NCI-H1417 (cell line): ENCODE results near the gene EPHA4.
A peak's percentile ranks its signal among the peaks of the same experiment; 100 is the strongest.

ENCODE experiments used
- DNase-seq, 3 experiments: peaks; one replicate each; lab custom pipeline; 2025; lab: John Stamatoyannopoulos, UW

EPHA4 gene

DNA sequence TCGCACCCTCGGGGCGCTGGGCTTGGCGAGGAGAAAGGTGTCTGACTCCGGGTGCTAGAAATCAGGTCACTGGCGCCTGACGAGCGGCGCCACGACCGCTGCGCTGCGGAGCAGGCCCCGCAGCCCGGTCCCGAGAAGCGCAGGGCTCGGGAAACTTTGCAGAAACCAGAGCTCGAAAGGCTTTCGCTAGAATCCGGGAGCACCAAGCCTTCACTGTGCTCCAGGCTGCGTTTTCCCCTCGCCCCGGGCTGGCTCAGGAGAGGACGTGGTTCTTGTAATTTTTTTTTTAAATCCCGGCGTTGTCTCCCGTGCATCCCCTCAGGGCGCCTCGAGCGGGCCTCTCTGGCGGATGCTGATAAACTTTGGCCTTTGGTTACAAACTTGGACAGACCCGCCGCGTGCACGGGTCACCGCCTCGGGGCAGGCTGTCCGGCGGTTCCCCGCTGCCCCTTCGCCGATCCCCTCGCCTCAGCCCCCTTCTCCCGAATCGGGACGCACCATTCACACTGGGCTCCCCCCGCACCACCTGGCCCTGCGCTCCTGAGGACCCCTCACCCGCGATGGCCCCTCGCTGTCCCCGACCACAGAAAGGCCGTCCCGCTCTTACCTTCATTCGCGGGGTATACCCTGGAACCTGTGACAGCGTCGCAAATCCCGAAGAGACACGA, 419 bp downstream of the EPHA4 start:
- DNase-seq = peak in 2 of 3 experiments; percentile 51 to 67

DNA sequence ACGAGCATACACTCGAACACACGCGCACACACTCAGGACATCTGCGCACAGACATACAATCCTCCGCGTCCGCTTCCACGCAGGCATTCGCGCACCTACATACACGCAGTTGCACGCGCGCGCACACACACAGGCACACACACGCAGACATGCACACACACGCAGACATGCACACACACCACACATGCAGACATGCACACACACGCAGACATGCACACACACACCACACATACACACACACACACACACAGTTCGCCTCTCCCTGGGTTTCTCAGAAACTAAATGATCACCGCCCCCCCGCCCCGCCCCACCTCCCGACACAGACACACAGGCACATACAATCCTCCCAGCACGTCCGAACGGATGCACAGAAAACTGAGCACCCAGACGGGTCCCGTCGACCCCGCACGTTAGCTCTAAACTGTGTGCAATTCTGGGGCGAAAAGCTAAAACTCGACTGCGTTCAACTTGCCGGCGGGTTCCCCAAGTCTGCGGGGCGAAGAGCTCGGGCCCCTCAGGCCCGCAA, 1.0 kb downstream of the EPHA4 start:
- DNase-seq = peak in 1 of 3 experiments; percentile 67

DNA sequence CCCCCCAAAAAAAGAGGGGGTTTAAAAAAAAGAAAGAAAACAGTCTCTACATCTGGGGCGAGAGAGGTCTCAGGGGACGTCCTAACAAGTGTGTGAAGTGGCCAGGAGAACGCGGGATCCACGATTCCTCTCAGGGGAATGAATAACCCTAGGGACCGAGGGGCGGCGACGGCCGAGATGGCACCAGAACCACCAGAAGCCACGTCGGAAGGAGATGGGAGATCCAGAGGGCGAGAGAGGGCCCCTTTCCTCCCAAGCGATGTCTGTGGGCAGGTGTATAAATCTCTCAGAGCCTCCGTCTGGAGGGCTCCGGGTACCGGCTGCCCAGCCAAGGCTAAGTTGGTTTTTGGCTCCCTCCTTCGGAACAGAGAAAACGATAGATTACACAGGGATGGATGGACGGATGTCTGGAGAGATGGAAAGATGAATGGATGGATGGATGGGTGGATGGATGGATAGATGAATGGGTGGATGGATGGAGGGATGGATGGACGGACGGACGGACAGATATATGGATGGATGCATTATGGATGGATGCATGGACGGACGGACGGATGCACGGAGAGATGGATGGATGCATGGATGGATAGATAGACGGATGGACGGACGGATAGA, 1.7 kb downstream of the EPHA4 start:
- DNase-seq = peak; percentile 13 to 63 (median 42)

DNA sequence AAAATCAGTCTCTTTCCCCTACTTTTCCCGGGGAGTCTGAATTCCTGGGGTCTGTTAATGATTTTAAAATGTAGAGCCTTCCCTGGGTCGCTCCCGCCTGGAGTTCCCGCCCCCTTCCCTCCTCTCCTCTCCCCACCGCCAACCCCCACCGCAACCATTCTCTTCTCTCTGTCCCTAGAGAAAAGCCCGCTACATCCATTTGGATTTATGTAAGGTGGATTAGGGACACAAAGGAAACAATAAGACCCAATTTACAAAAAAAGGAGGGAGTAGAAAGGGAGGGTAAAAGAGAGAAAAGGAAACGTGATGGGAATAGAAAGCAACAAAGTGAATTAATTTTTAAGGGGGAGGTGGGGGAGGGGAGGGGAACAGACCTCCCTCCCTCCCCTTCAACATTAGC, 2.2 kb downstream of the EPHA4 start:
- peak in 1 of 3 experiments; percentile 43 for DNase-seq

DNA sequence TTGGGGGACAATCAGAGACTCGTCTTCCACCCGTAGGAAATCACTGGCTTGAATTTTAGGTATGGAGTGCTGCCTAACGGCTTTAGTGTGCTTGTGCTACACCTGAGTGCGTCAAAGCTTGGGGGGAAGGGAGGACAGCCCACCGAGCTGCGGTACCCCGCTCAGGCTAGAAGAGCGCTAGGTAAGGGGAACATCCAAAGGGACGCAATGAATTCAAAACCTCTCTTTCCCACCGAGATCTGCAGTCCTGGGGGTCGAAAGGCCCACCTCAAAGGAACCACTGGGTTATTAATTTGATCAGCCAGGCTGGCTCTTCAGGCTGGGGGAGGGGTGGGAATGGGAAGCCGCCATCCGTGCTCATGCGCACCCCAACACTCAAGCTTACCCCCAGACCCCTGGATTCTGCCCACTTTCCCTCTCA, 2.7 kb downstream of the EPHA4 start:
- no peak for DNase-seq

DNA sequence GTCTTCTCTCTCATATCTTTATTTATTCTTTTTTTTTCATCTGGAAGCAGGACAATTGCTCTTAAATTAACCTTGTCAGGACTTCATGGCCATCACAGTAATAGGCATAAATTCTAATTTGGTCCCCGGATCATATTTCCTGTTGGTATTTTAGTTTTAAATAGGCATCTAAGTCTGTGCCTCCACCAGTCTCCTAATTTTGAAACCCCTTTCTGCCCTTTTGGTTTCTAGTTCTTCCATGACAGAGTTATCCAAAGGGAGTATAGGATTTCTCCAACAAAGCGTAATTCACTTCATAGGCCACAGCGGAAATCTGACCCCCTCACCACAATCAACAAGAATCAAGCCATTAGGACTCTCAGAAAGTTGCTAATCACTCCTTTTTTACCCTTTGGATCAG, 3.8 kb downstream of the EPHA4 start:
- DNase-seq = no peak

DNA sequence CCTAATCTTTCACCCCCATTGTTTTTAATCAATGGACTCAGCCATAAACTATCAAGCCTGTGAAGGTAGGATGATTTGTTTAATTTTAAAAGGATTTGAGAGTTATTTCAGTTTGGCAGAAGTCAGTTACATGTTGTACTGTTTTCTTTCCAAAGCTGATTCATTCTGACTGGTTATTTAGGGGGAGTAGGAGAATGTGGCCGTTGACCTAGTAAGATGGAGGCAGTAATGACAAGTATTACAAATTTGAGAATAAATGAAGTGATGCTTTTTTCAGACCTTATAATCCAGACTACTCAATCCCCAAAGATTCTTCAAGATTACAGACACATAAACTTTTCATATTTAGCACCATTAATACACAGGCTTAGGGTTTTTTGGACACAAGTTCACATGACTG, 4.3 kb downstream of the EPHA4 start:
- DNase-seq = no peak

DNA sequence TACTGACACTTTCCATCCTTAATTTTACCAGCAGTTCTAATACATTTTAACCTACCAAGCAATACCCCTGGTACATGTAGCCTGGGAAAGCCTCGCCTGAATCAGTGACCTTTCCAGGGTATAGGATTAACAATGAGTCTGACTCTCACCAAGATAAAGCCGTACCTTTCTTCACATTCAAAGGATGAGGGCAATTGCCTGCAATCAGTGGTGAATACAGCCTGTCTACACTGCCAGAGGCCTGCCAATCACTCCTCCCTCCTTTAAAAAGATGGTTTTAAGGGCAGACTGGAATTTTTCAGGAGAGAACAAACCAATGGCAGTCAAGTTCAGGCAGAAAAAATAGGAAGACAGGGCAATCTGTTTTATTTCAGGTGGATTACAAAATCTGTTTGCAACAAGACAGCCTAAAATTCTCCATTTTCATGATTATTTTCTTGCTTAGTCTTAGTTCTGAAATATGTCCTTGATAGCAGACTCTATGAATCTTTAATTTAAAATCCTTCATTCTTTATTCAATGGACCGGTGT, 4.8 kb downstream of the EPHA4 start:
- DNase-seq = no peak

DNA sequence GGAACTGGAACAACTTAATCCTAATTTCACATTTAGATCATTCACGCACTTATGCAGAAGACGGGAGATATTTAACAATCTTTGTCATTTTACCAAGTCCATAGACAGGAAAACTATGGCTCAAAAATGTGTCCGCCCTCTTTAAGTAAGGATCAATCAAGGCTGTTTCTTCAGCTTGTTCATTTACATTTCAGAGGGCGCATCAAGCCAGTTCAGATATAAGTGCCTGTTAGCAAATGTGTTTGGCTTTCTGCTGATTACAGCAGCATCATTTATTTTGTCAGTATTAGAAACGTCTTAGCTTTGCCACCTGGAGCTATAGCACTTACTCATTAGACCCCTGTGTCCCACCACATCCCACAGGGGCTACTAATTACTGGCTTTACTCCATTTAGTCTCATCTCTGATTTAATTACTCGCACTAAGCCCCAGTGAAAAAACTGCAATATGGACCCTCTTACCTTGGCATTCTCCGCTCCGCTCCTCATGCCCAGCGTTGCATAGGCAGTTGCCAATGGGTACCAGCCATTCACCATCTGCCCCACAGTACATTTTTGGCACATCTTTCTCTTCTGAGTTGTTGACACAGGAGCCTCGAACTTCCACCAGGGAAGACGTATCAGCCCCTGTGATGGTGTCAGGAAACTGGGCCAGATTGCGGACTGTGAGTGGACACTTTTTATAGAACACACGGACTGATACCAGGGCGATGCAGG, 8.7 kb downstream of the EPHA4 start:
- DNase-seq = peak in 1 of 3 experiments; percentile 11

DNA sequence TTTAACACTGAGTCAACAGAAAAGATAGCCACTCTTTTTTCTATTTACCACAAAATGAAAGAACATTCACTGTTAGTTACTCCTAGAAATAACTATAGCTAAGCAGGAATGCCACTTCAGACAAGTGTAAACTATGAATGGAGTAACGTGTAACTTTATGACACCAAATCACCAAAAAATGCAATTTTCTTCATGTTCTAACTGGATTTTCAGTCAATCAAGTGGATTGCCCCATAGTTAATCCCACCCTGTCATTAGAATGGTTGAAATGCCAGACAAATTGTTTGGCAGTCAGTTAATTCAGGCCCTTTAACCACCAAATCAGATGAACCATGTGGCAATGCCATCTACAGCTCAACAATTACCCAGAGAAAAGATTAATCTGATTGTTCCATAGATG, 9.9 kb downstream of the EPHA4 start:
- no peak for DNase-seq

DNA sequence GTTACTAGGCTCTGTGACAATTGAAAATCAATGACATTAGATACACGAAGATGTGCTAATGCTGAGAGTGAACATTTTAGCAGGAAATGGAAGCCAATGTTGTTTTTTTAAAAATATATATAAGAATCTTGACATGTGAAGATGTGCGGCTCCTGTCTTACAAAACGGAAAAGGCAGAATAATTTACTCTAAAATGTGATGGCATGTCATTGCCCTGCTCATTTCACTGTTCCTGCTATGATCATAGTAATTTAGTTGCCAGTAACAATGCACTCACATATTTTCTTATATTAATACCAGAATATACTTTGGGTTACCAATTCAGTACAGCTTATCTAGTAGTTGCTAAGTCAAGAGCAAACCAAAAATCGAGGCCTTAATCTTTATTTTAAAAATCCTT, 10.3 kb downstream of the EPHA4 start:
- DNase-seq = no peak

DNA sequence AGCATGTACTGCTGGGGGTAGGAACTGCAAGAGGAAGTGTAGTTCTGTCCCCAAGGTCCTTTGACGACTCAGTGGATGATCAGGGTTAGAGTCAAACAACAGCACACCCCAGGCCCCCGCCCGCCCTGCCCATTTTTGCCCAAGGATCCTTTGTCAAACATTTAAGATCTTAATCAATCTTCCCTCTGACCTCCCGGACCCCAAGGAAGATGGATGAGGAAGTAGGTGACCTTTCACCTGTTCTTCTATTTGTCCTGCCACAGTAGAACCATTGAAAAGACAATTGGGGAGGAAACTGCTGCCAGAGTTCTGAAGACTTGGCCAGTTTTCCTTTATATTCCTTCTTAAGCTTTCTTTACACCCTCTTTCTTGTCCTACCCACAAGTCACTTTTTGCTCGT, 12.1 kb downstream of the EPHA4 start:
- no peak for DNase-seq

DNA sequence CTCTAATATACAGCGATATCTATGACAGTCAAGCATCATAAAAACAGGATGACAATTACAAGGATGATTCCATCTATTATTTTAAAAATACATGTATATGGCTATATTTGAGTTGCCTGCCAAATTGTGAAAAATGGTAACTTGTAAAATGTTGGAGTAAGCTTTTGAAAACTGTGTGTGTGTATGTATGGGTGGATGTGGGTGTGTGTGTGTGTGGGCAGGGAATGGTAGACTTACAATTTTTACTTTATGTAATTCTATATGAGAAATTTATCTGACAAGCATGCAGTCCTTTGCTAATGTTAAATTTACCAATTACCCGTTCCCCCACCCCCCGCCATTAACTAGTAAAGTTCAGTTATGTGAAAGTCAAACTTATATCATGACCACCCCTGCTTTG, 14.0 kb downstream of the EPHA4 start:
- no peak for DNase-seq

DNA sequence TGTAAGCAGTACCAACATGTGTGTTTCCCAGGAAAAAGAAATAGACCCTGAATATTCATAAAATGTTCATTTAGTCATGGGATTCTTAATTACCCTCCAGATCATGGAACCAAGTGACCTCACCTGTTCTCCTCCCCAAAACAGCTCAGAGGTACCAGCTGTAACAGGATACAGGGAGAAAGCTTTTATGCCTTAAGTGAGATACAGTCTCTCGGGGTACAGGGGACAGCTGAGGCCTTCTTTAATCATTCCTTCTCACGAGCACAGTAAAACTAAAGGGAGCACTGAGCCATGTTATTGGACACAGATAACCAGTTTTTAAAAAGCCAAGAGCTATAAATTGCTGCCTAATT, 16.6 kb downstream of the EPHA4 start:
- DNase-seq = no peak

DNA sequence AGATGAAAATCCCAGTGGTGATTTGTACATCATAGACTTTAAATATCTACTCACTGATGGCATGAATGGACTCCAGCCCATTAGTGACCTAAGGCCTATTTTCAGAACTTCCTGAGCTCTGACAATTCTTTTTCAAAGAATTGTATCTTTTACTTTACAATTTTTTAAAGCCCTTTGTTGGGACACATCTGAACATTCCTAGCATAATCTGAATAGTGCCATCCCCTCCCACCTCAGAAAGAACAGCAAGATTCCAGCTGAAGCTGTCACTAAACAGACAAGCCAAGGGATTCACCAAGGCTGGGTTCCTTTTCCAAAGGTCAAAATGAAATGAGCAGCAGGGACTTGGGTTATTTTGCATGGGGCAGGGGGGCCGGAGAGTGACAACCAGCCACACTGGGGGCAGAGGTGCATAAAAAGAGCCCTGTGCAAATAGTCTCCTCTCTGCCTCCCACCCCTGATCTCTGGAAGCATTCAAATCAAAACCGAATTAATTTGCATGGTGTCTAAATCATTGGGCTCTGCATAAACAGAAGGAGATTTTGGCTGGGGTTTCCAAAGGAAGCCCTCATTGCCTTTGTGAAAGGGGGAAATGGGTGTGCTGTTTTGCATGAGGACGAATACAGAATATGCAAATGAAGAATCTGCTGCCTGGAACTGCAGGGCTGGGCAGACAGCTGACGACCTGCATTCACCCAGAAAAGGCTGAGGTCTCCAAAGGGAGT, 17.2 kb downstream of the EPHA4 start:
- DNase-seq = no peak

DNA sequence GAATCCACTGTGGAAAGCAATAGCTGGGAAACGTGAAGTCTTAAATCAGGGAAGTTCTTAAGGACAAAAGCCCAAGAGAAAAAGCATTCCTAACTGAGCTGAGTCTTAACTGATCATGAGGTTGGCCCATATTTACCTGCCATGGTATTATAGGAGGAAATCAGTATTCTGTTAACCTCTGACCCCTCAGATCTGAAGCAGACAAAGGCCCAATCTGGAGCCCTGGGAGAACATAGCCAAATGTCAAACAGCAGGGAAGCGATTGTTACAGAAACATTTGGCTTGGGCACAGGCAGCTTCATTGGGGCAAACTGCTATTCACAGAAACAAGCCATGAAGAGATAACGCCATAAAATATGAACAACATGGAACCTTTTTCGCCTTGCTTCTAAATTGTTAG, 18.8 kb downstream of the EPHA4 start:
- DNase-seq = peak in 1 of 3 experiments; percentile 64

DNA sequence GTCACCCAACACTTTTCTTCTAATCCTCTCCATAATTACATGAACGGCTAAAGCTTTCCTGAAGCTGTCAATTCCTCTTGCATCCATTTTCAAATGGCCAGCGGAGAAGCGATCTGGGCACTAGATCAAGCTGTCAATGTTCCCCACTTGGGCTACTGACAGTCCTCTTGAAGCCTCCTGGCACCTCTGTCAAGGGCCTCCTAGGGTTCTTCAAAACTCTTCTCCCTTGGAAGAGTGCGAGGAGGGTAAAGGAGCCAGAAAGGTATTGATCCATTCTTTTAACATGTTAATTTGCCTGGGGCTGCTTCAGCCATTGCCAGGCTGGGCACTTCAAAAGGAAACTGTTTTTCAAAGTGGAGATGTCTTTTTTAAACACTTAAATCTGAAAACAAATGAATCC, 19.8 kb downstream of the EPHA4 start:
- peak in 2 of 3 experiments; percentile 30 to 84 for DNase-seq

DNA sequence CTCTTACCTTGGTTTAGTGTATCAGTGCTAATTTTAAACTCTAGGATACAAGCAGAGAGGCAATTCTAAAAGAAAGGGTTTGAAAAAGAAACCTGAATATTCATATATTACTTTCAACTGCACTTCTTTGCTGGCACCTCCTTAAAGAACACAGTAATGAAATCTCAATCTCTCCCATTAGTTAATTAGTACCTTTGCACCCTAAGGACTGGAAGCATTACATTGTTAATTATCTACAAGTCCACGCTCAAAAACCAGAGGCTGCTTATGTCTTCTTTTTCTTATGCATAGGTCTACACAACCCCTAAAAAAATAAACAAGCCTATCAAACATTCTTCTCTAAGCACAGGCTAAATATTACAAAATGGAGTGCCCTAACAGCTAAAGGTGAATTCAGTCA, 20.2 kb downstream of the EPHA4 start:
- DNase-seq = no peak

DNA sequence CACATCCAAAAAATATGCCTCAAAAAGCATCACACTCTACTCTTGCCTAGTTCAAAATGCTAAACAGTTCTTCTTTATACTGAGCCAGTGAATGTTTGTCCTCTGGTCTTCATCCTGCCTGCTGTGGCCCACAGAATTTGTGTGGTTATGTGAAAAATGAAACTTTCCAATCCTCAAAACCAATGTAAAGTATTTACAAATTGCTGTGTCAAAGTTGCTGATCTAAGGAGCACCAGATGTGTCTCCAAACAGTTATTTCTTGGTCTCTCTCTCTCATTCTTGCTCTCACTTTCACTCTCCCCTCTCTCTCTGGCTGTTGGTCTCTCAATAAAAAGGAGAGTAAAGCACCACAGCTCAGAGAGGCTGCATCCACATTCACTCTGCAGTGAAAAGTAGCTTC, 23.0 kb downstream of the EPHA4 start:
- no peak for DNase-seq

DNA sequence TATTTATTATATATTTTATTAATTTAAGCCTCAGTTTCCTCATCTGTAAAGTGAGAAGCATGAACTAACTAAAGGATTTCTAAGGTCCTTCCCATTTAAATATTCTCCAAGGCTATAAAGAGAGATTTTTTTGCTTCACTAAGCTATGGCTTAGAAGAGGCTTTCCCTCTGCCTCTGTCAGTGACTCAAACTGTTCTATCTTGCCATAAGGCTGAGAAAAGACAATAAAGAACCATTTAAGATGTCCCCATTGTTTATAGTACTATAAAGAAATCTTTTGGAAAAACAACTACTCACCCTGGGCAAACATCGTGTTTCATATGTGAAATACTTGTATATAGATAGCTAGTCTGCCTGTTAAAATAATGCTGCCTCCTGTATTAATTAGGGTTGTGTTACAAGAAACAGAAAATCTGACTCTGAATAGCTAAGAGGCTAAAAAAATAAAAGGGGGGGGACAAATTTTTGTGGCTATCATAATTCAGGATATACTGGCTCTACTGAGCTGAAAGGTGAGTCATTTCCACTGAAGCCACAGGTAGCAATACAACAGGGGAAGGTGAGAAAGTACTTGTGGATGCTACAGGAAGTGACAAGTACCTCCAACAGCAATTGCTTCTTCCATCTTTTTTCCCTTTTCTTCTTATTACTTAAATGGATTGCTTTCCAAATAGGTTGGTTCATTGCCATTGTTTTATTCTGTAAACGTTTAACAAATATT, 25.4 kb downstream of the EPHA4 start:
- DNase-seq = no peak

DNA sequence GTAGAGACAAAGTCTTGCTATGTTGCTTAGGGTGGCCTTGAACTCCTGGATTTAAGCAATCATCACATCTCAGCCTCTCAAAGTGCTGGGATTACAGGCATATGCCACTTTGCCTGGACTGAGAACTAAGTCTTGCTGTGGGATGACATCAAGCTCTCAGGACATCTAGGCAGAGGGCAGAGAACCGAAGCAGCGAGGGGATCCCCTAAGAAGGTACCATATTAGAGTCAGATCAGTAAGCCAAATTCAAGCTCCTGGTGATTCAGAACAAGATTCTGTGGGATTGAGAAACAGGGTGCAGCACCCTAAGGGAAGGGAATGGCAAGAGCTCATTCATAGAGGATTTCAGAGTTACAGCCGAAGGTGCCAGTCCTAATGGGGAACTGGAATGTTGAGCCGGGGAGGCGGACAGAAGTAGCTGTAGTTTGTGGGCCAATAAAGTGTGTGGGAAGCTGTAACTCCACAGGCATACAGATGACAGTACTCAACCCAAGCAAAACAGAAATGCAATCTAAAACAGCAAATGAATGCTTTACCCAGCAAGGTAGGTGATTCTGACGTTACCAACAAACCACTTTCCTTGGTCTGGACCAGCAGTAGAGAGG, 30.9 kb downstream of the EPHA4 start:
- DNase-seq = no peak
